ENCODE results near the gene SLC38A8.

The SLC38A8 gene

GRCh38 chr16:83983491-83983890, 59.1 kb downstream of the SLC38A8 start:
- no peaks in the 10 kb centered on the region for H3K27me3 ChIP-seq (ENCODE audit: control insufficient read depth, insufficient read depth, low read length)
- peaks cover under 1% of the 10 kb centered on the region for H3K9me3 ChIP-seq (ENCODE audit: control insufficient read depth, low read depth, low read length)
- no peak overlapping the region for H3K27ac ChIP-seq (ENCODE audit: low read length)
- H3K4me3 ChIP-seq (ENCODE audit: low read length) = no peak overlapping the region
- H3K36me3 ChIP-seq (ENCODE audit: control insufficient read depth, low read depth, low read length) = no peaks in the 10 kb centered on the region
- H3K9ac ChIP-seq (ENCODE audit: low read length) = no peak overlapping the region
- H3K4me1 ChIP-seq (ENCODE audit: control insufficient read depth, low read depth, low read length) = peaks cover 5% of the 10 kb centered on the region

GRCh38 chr16:83981799-83982198, 60.8 kb downstream of the SLC38A8 start:
- Histone ChIP-seq H3K4me3 (ENCODE audit: low read length) (no peak overlapping the region), H3K9ac (ENCODE audit: low read length) (no peak overlapping the region), H3K4me1 (ENCODE audit: control insufficient read depth, low read depth, low read length) (peaks cover 5% of the 10 kb centered on the region)

GRCh38 chr16:83980794-83981193, 61.8 kb downstream of the SLC38A8 start:
- Histone ChIP-seq H3K27me3 (ENCODE audit: control insufficient read depth, insufficient read depth, low read length) (no peaks in the 10 kb centered on the region), H3K4me3 (ENCODE audit: low read length) (no peak overlapping the region), H3K36me3 (ENCODE audit: control insufficient read depth, low read depth, low read length) (no peaks in the 10 kb centered on the region), H3K9me3 (ENCODE audit: control insufficient read depth, low read depth, low read length) (peaks cover 8% of the 10 kb centered on the region), H3K9ac (ENCODE audit: low read length) (no peak overlapping the region), H3K27ac (ENCODE audit: low read length) (no peak overlapping the region), H3K4me1 (ENCODE audit: control insufficient read depth, low read depth, low read length) (peaks cover 5% of the 10 kb centered on the region)

More at GRCh38 chr16:83981799-83982198, 60.8 kb downstream of the SLC38A8 start:
- Histone ChIP-seq H3K36me3 (ENCODE audit: control insufficient read depth, low read depth, low read length) (no peaks in the 10 kb centered on the region), H3K9me3 (ENCODE audit: control insufficient read depth, low read depth, low read length) (peaks cover 8% of the 10 kb centered on the region), H3K27ac (ENCODE audit: low read length) (no peak overlapping the region), H3K27me3 (ENCODE audit: control insufficient read depth, insufficient read depth, low read length) (no peaks in the 10 kb centered on the region)

GRCh38 chr16:83979441-83979840, 63.2 kb downstream of the SLC38A8 start:
- Histone ChIP-seq H3K27me3 (ENCODE audit: control insufficient read depth, insufficient read depth, low read length) (no peaks in the 10 kb centered on the region), H3K27ac (ENCODE audit: low read length) (no peak overlapping the region), H3K9me3 (ENCODE audit: control insufficient read depth, low read depth, low read length) (peaks cover 8% of the 10 kb centered on the region), H3K4me3 (ENCODE audit: low read length) (no peak overlapping the region), H3K9ac (ENCODE audit: low read length) (no peak overlapping the region), H3K36me3 (ENCODE audit: control insufficient read depth, low read depth, low read length) (no peaks in the 10 kb centered on the region), H3K4me1 (ENCODE audit: control insufficient read depth, low read depth, low read length) (peaks cover 5% of the 10 kb centered on the region)

- Histone ChIP-seq H3K4me1 (ENCODE audit: control insufficient read depth, low read depth, low read length) (peaks cover 5% of the 10 kb centered on the region), H3K27me3 (ENCODE audit: control insufficient read depth, insufficient read depth, low read length) (no peaks in the 10 kb centered on the region), H3K27ac (ENCODE audit: low read length) (no peak overlapping the region), H3K9ac (ENCODE audit: low read length) (no peak overlapping the region), H3K9me3 (ENCODE audit: control insufficient read depth, low read depth, low read length) (peaks cover 8% of the 10 kb centered on the region), H3K4me3 (ENCODE audit: low read length) (no peak overlapping the region), H3K36me3 (ENCODE audit: control insufficient read depth, low read depth, low read length) (no peaks in the 10 kb centered on the region)
Observed at GRCh38 chr16:83978401-83978904, 64.1 kb downstream of the SLC38A8 start.

- Histone ChIP-seq H3K4me1 (ENCODE audit: control insufficient read depth, low read depth, low read length) (peaks cover 5% of the 10 kb centered on the region), H3K9ac (ENCODE audit: low read length) (no peak overlapping the region), H3K36me3 (ENCODE audit: control insufficient read depth, low read depth, low read length) (no peaks in the 10 kb centered on the region), H3K27ac (ENCODE audit: low read length) (no peak overlapping the region), H3K4me3 (ENCODE audit: low read length) (no peak overlapping the region), H3K9me3 (ENCODE audit: control insufficient read depth, low read depth, low read length) (peaks cover 8% of the 10 kb centered on the region), H3K27me3 (ENCODE audit: control insufficient read depth, insufficient read depth, low read length) (no peaks in the 10 kb centered on the region)
Observed at GRCh38 chr16:83977056-83977815, 65.4 kb downstream of the SLC38A8 start.

GRCh38 chr16:83975590-83976260, 66.9 kb downstream of the SLC38A8 start:
- Histone ChIP-seq H3K27me3 (ENCODE audit: control insufficient read depth, insufficient read depth, low read length) (no peaks in the 10 kb centered on the region), H3K9me3 (ENCODE audit: control insufficient read depth, low read depth, low read length) (peaks cover 8% of the 10 kb centered on the region), H3K27ac (ENCODE audit: low read length) (no peak overlapping the region), H3K4me1 (ENCODE audit: control insufficient read depth, low read depth, low read length) (peaks cover 5% of the 10 kb centered on the region), H3K9ac (ENCODE audit: low read length) (no peak overlapping the region), H3K36me3 (ENCODE audit: control insufficient read depth, low read depth, low read length) (no peaks in the 10 kb centered on the region), H3K4me3 (ENCODE audit: low read length) (no peak overlapping the region)

- H3K9me3 ChIP-seq (ENCODE audit: control insufficient read depth, low read depth, low read length) = peaks cover 8% of the 10 kb centered on the region
- H3K36me3 ChIP-seq (ENCODE audit: control insufficient read depth, low read depth, low read length) = no peaks in the 10 kb centered on the region
- peaks cover 5% of the 10 kb centered on the region for H3K4me1 ChIP-seq (ENCODE audit: control insufficient read depth, low read depth, low read length)
- peaks cover 6% of the 10 kb centered on the region for H3K27me3 ChIP-seq (ENCODE audit: control insufficient read depth, insufficient read depth, low read length)
- no peak overlapping the region for H3K4me3 ChIP-seq (ENCODE audit: low read length)
- H3K27ac ChIP-seq (ENCODE audit: low read length) = no peak overlapping the region
- no peak overlapping the region for H3K9ac ChIP-seq (ENCODE audit: low read length)
Observed at GRCh38 chr16:83974475-83974874, 68.1 kb downstream of the SLC38A8 start.

- Histone ChIP-seq H3K27ac (ENCODE audit: low read length) (no peak overlapping the region), H3K9me3 (ENCODE audit: control insufficient read depth, low read depth, low read length) (peaks cover 8% of the 10 kb centered on the region), H3K36me3 (ENCODE audit: control insufficient read depth, low read depth, low read length) (no peaks in the 10 kb centered on the region), H3K4me3 (ENCODE audit: low read length) (no peak overlapping the region), H3K27me3 (ENCODE audit: control insufficient read depth, insufficient read depth, low read length) (peaks cover 12% of the 10 kb centered on the region), H3K4me1 (ENCODE audit: control insufficient read depth, low read depth, low read length) (no peaks in the 10 kb centered on the region), H3K9ac (ENCODE audit: low read length) (no peak overlapping the region)
Observed at GRCh38 chr16:83973581-83974385, 68.8 kb downstream of the SLC38A8 start.

GRCh38 chr16:83973077-83973476, 69.5 kb downstream of the SLC38A8 start:
- peaks cover 13% of the 10 kb centered on the region for H3K27me3 ChIP-seq (ENCODE audit: control insufficient read depth, insufficient read depth, low read length)
- peaks cover 3% of the 10 kb centered on the region for H3K9me3 ChIP-seq (ENCODE audit: control insufficient read depth, low read depth, low read length)
- H3K4me1 ChIP-seq (ENCODE audit: control insufficient read depth, low read depth, low read length) = no peaks in the 10 kb centered on the region
- H3K9ac ChIP-seq (ENCODE audit: low read length) = no peak overlapping the region
- H3K27ac ChIP-seq (ENCODE audit: low read length) = no peak overlapping the region
- H3K4me3 ChIP-seq (ENCODE audit: low read length) = no peak overlapping the region
- H3K36me3 ChIP-seq (ENCODE audit: control insufficient read depth, low read depth, low read length) = no peaks in the 10 kb centered on the region

GRCh38 chr16:83972256-83973008, 70.2 kb downstream of the SLC38A8 start:
- Histone ChIP-seq H3K4me3 (ENCODE audit: low read length) (no peak overlapping the region), H3K9ac (ENCODE audit: low read length) (no peak overlapping the region), H3K4me1 (ENCODE audit: control insufficient read depth, low read depth, low read length) (no peaks in the 10 kb centered on the region), H3K27me3 (ENCODE audit: control insufficient read depth, insufficient read depth, low read length) (peaks cover 13% of the 10 kb centered on the region), H3K27ac (ENCODE audit: low read length) (no peak overlapping the region), H3K36me3 (ENCODE audit: control insufficient read depth, low read depth, low read length) (no peaks in the 10 kb centered on the region), H3K9me3 (ENCODE audit: control insufficient read depth, low read depth, low read length) (no peaks in the 10 kb centered on the region)

Data from iPS-18a (cell line).